Measurements from ENCODE around the gene AKAP5.
"Not testable (repeated sequence)": the region's sequence is repeated elsewhere in the genome, so short reads cannot be mapped to it uniquely, and the experiment has no call there.

The AKAP5 gene

DNA sequence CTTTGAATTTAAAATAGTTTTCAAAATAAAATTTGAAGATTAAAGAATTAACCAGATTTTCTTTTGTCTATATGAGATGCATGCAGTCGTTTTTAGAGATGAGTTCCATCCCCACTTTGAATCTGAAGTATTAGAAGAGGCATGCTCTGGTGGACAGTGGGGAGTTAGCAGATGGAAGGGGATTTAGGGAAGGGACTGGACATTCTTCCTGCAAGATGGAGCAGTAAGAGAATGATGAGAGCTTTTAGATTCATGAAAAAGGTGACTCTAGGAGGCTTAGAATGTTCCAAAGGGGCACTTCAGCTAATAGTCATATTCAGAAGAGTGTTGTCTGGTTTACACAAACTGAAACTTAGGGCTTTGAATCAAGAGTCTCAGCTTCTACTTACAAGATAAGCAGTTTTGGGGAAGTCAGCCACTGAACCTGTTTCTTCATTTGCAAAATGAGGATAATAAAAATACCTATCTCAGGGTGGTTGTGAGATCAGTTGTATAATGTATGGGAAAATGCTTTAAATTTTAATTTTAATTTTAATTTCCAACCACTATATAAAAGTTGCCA lies 43.0 kb downstream of the AKAP5 start:
- DNase-seq (ENCODE audit: low read depth, low spot score), result no peak
- H3K4me1 ChIP-seq (ENCODE audit: control insufficient read depth, insufficient read depth, low read length), result peaks cover 2% of the 10 kb centered on the region; the same call in 1 of the 2 replicates

DNA sequence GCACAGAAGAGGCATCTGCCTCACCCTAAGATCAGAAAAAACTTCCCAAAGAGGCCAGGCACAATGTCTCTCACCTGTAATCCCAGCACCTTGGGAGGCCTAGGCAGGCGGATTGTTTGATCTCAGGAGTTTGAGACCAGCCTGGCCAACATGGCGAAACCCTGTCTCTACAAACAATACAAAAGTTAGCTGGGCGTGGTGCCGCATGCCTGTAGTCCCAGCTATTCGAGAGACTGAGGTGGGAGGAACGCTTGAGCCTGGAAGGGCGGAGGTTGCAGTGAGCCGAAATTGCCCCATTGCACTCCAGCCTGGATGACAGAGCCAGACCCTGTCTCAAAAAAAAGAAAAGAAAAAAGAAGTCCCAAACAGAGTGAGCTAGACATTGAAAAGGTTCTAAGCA lies 43.7 kb downstream of the AKAP5 start:
- WGBS (ENCODE audit: insufficient coverage, insufficient read length), result no CpG with 5 or more reads among the region's 8 CpGs

More for the DNA sequence above, 43.0 kb downstream of the AKAP5 start:
- H3K4me3 ChIP-seq (ENCODE audit: low read length), result no peak overlapping the region
- H3K9me3 ChIP-seq (ENCODE audit: control insufficient read depth, insufficient read depth, low read length), result no peaks in the 10 kb centered on the region
- no peaks in the 10 kb centered on the region for H3K36me3 ChIP-seq (ENCODE audit: control insufficient read depth, insufficient read depth, low read length)
- H3K27me3 ChIP-seq (ENCODE audit: control insufficient read depth, insufficient read depth, low read length), result no peaks in the 10 kb centered on the region
- WGBS (ENCODE audit: insufficient coverage, insufficient read length), result no CpG with 5 or more reads among the region's 1 CpG
- H3K27ac ChIP-seq (ENCODE audit: low read length), result no peak overlapping the region

DNA sequence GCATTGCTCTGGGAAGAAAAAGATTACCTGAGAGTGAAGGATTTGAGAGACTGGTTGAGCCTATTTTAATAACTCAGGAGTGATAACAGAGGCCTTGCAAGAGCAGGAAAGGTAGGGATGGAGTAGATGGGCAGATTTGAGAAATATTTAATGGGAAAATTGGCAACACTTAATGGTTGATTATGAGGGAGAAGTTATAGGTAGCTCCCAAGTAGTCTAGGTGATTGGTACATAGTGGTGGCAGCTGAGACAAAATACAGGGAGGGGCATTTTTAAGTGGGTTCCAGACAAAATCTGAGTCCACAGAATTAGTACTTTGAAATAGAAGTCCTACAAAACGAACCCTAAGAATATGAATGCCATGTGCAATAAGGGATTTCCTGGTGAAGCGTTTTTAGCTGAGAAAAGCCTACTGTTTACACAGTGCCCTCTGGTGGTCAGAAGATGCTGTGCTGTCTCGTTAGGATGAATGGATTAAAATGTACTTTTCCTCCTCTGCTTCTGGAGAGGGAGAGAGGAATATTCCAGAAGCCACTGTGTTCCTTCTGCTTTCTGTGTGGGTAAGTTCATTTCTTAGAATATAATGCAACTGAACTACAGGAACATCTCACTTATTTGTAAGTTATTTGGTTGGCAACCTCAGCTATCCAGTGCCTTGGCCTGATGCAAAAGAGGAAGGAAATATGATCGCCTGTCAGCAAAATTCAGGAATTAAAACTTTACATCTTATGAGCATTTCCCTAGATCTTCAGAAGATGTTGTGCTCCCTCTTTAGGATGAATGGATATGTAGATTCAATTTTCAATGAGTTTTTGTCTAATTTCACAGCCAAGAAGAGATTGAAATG lies 45.7 kb downstream of the AKAP5 start:
- Histone ChIP-seq H3K4me1 (ENCODE audit: control insufficient read depth, insufficient read depth, low read length) (peaks cover 2% of the 10 kb centered on the region; the same call in 1 of the 2 replicates), H3K9me3 (ENCODE audit: control insufficient read depth, insufficient read depth, low read length) (no peaks in the 10 kb centered on the region), H3K27me3 (ENCODE audit: control insufficient read depth, insufficient read depth, low read length) (no peaks in the 10 kb centered on the region), H3K36me3 (ENCODE audit: control insufficient read depth, insufficient read depth, low read length) (no peaks in the 10 kb centered on the region), H3K4me3 (ENCODE audit: low read length) (no peak overlapping the region), H3K27ac (ENCODE audit: low read length) (no peak overlapping the region)
- WGBS (ENCODE audit: insufficient coverage, insufficient read length), result no CpG with 5 or more reads among the region's 4 CpGs
- peak; percentile 57 for DNase-seq (ENCODE audit: low read depth, low spot score)

More for the DNA sequence above, 43.7 kb downstream of the AKAP5 start:
- no peak overlapping the region for H3K4me3 ChIP-seq (ENCODE audit: low read length)
- no peaks in the 10 kb centered on the region for H3K36me3 ChIP-seq (ENCODE audit: control insufficient read depth, insufficient read depth, low read length)
- DNase-seq (ENCODE audit: low read depth, low spot score), result no peak
- peaks cover 2% of the 10 kb centered on the region; the same call in 1 of the 2 replicates for H3K4me1 ChIP-seq (ENCODE audit: control insufficient read depth, insufficient read depth, low read length)
- H3K9me3 ChIP-seq (ENCODE audit: control insufficient read depth, insufficient read depth, low read length), result no peaks in the 10 kb centered on the region
- H3K27ac ChIP-seq (ENCODE audit: low read length), result no peak overlapping the region
- no peaks in the 10 kb centered on the region for H3K27me3 ChIP-seq (ENCODE audit: control insufficient read depth, insufficient read depth, low read length)

DNA sequence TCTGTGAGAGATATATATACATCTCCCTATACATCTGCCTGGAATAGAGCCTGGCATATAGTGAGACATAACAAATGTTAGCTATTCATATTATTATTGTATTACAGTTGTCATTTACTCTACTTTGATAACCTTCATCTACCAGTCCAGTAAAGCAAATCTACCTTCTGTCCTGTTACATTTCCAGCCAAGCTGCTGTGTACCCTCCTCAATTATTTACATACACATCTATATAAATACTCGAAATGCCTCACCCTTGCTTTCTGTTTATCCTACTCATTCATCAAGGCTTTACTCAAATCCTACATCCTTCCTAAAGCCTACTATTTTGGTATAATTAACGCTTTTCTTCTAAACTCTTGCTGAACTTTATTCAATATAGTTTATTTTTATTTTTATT lies 48.0 kb downstream of the AKAP5 start:
- Histone ChIP-seq H3K4me3 (ENCODE audit: low read length) (no peak overlapping the region), H3K27ac (ENCODE audit: low read length) (no peak overlapping the region), H3K9me3 (ENCODE audit: control insufficient read depth, insufficient read depth, low read length) (no peaks in the 10 kb centered on the region), H3K36me3 (ENCODE audit: control insufficient read depth, insufficient read depth, low read length) (no peaks in the 10 kb centered on the region), H3K4me1 (ENCODE audit: control insufficient read depth, insufficient read depth, low read length) (peaks cover 2% of the 10 kb centered on the region; the same call in 1 of the 2 replicates), H3K27me3 (ENCODE audit: control insufficient read depth, insufficient read depth, low read length) (no peaks in the 10 kb centered on the region)
- WGBS (ENCODE audit: insufficient coverage, insufficient read length), result 100% methylated on average over 1 of the region's 2 CpGs
- DNase-seq (ENCODE audit: low read depth, low spot score), result no peak

DNA sequence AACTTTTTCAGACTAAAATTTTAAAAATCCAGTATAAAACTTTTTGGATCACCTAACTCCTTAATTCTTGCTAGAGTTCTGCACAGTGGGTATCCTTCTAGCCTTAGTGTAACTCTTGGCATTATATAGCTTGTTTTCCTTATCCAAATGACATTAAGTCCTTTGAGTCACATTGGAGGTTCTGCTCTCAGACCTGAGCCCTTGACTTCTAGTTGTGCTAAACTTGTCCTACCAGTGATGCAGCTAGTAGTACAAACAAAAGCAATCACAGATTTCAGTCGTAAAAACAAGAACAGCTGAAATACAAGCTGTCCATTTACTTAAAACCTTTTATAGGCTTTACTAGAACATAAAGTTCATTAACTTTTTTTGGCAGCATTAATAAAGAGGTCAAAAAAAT lies 49.8 kb downstream of the AKAP5 start:
- H3K27ac ChIP-seq (ENCODE audit: low read length), result no peak overlapping the region
- H3K36me3 ChIP-seq (ENCODE audit: control insufficient read depth, insufficient read depth, low read length), result no peaks in the 10 kb centered on the region
- no CpG with 5 or more reads among the region's 1 CpG for WGBS (ENCODE audit: insufficient coverage, insufficient read length)
- no peak for DNase-seq (ENCODE audit: low read depth, low spot score)
- H3K4me3 ChIP-seq (ENCODE audit: low read length), result no peak overlapping the region
- H3K27me3 ChIP-seq (ENCODE audit: control insufficient read depth, insufficient read depth, low read length), result no peaks in the 10 kb centered on the region
- H3K9me3 ChIP-seq (ENCODE audit: control insufficient read depth, insufficient read depth, low read length), result no peaks in the 10 kb centered on the region
- no peaks in the 10 kb centered on the region for H3K4me1 ChIP-seq (ENCODE audit: control insufficient read depth, insufficient read depth, low read length)

DNA sequence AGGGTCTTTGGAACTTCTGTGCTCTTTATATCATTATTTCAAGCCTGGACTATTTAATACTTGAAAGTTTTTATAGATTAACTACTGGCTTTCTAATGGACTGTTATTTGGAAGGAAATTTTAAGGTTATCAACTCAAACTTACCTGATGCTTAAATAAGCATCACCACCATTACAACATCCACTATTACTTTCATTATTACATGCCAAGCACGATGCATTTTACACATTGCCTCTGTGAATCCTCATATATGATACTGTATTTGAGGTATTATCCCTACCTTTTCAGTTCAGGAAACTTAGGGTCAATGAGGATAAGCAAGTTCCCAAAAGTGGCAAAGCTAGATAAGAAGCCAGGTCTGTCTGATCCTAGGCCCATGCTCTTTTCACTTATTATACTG lies 51.7 kb downstream of the AKAP5 start:
- Histone ChIP-seq H3K4me1 (ENCODE audit: control insufficient read depth, insufficient read depth, low read length) (no peaks in the 10 kb centered on the region), H3K27ac (ENCODE audit: low read length) (no peak overlapping the region), H3K9me3 (ENCODE audit: control insufficient read depth, insufficient read depth, low read length) (no peaks in the 10 kb centered on the region), H3K4me3 (ENCODE audit: low read length) (no peak overlapping the region), H3K27me3 (ENCODE audit: control insufficient read depth, insufficient read depth, low read length) (no peaks in the 10 kb centered on the region), H3K36me3 (ENCODE audit: control insufficient read depth, insufficient read depth, low read length) (no peaks in the 10 kb centered on the region)
- WGBS (ENCODE audit: insufficient coverage, insufficient read length), result no CpG with 5 or more reads among the region's 1 CpG
- no peak for DNase-seq (ENCODE audit: low read depth, low spot score)

DNA sequence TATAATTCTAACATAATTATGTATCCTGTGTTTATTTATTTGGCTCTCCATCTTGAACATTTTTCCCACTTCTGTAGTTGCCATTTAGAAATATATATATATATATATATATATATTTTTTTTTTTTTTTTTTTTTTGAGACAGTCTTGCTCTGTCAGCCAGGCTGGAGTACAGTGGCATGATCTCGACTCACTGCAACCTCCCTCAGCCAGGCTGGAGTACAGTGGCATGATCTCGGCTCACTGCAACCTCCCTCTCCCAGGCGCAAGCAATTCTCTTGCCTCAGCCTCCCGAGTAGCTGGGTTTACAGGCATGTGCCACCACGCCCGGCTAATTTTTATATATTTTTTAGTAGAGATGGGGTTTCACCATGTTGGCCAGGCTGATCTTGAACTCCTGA lies 52.4 kb downstream of the AKAP5 start:
- not testable (repeated sequence) for H3K4me1 ChIP-seq (ENCODE audit: control insufficient read depth, insufficient read depth, low read length); H3K4me3 ChIP-seq (ENCODE audit: low read length); H3K27me3 ChIP-seq (ENCODE audit: control insufficient read depth, insufficient read depth, low read length); H3K9me3 ChIP-seq (ENCODE audit: control insufficient read depth, insufficient read depth, low read length); H3K36me3 ChIP-seq (ENCODE audit: control insufficient read depth, insufficient read depth, low read length); H3K27ac ChIP-seq (ENCODE audit: low read length); DNase-seq (ENCODE audit: low read depth, low spot score)
- no CpG with 5 or more reads among the region's 6 CpGs for WGBS (ENCODE audit: insufficient coverage, insufficient read length)

DNA sequence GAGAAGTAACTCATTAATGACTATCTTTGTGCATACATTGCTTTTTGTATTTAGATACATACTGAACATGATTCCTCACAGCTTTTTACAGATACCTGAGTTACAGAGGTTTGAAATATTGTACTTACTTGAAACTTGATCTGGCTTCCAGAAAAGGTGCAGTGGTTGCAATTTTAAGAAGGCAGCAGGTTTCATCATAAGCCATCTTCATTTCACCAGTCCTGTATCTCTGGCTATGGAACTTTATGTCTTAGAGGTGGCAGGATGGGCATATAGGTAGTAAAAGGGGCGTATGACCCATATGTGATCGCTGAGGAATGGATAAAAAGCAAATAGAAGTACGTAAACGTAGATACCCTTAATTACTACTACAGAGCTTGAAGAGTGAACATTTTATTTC lies 52.9 kb downstream of the AKAP5 start:
- no CpG with 5 or more reads among the region's 4 CpGs for WGBS (ENCODE audit: insufficient coverage, insufficient read length)
- peaks cover 3% of the 10 kb centered on the region; the same call in 1 of the 2 replicates for H3K36me3 ChIP-seq (ENCODE audit: control insufficient read depth, insufficient read depth, low read length)
- H3K9me3 ChIP-seq (ENCODE audit: control insufficient read depth, insufficient read depth, low read length), result no peaks in the 10 kb centered on the region
- no peaks in the 10 kb centered on the region for H3K27me3 ChIP-seq (ENCODE audit: control insufficient read depth, insufficient read depth, low read length)
- no peaks in the 10 kb centered on the region for H3K4me1 ChIP-seq (ENCODE audit: control insufficient read depth, insufficient read depth, low read length)
- no peak overlapping the region for H3K4me3 ChIP-seq (ENCODE audit: low read length)
- H3K27ac ChIP-seq (ENCODE audit: low read length), result no peak overlapping the region
- no peak for DNase-seq (ENCODE audit: low read depth, low spot score)

DNA sequence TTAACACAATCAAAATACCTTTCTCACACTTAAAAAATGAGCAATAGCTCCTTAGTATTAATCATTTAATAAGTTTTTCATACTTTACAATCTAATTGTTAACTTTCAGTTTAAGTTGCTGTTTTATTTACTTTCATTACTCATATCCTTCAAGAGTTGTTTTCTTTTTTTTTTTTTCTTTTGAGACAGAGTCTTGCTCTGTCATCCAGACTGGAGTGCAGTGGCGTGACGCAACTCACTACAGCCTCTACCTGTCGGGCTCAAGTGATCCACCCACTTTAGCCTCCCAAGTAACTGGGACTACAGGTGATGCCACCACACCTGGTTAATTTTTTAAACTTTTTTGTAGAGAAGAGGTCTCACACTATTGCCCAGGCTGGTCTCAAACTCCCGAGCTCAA lies 55.4 kb downstream of the AKAP5 start:
- no peaks in the 10 kb centered on the region for H3K27me3 ChIP-seq (ENCODE audit: control insufficient read depth, insufficient read depth, low read length)
- no peaks in the 10 kb centered on the region for H3K9me3 ChIP-seq (ENCODE audit: control insufficient read depth, insufficient read depth, low read length)
- no CpG with 5 or more reads among the region's 4 CpGs for WGBS (ENCODE audit: insufficient coverage, insufficient read length)
- no peak overlapping the region for H3K27ac ChIP-seq (ENCODE audit: low read length)
- no peak for DNase-seq (ENCODE audit: low read depth, low spot score)
- H3K4me1 ChIP-seq (ENCODE audit: control insufficient read depth, insufficient read depth, low read length), result no peaks in the 10 kb centered on the region
- no peak overlapping the region for H3K4me3 ChIP-seq (ENCODE audit: low read length)
- H3K36me3 ChIP-seq (ENCODE audit: control insufficient read depth, insufficient read depth, low read length), result peaks cover 3% of the 10 kb centered on the region; the same call in 1 of the 2 replicates

DNA sequence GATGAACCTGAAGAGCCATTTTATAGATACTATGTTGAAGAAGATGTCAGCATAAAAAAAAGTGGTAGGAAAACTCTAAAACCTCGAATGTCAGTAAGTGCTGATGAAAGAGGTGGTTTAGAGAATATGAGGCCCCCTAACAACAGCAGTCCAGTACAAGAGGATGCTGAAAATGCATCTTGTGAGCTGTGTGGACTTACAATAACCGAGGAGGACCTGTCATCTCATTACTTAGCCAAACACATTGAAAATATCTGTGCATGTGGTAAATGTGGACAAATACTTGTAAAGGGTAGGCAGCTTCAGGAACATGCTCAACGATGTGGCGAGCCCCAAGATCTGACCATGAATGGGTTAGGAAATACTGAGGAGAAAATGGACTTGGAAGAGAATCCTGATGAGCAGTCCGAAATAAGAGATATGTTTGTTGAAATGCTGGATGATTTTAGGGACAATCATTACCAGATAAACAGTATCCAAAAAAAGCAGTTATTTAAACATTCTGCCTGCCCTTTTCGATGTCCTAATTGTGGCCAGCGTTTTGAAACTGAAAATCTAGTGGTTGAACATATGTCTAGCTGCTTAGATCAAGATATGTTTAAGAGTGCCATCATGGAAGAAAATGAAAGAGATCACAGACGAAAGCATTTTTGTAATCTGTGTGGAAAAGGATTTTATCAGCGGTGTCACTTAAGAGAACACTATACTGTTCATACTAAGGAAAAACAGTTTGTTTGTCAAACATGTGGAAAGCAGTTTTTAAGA lies 57.5 kb downstream of the AKAP5 start:
- H3K27ac ChIP-seq (ENCODE audit: low read length), result no peak overlapping the region
- H3K36me3 ChIP-seq (ENCODE audit: control insufficient read depth, insufficient read depth, low read length), result peaks cover 3% of the 10 kb centered on the region; the same call in 1 of the 2 replicates
- no peaks in the 10 kb centered on the region for H3K4me1 ChIP-seq (ENCODE audit: control insufficient read depth, insufficient read depth, low read length)
- no peak overlapping the region for H3K4me3 ChIP-seq (ENCODE audit: low read length)
- WGBS (ENCODE audit: insufficient coverage, insufficient read length), result no CpG with 5 or more reads among the region's 9 CpGs
- no peaks in the 10 kb centered on the region for H3K27me3 ChIP-seq (ENCODE audit: control insufficient read depth, insufficient read depth, low read length)
- DNase-seq (ENCODE audit: low read depth, low spot score), result no peak
- no peaks in the 10 kb centered on the region for H3K9me3 ChIP-seq (ENCODE audit: control insufficient read depth, insufficient read depth, low read length)
